K562 (cell line): ENCODE results near the gene MACROD2.

Experiments used
- EZH2 ChIP-seq: IDR thresholded peaks from 2 replicates; pipeline ENCODE4 v1.6.1; 2012; ENCODE audit warnings: low read depth, mild to moderate bottlenecking, inconsistent platforms, low read length, borderline replicate concordance
- POLR2A ChIP-seq: fragments of 450-650 bp; conservative IDR thresholded peaks from 2 replicates; pipeline ENCODE4 v1.6.1; 2016

DNA sequence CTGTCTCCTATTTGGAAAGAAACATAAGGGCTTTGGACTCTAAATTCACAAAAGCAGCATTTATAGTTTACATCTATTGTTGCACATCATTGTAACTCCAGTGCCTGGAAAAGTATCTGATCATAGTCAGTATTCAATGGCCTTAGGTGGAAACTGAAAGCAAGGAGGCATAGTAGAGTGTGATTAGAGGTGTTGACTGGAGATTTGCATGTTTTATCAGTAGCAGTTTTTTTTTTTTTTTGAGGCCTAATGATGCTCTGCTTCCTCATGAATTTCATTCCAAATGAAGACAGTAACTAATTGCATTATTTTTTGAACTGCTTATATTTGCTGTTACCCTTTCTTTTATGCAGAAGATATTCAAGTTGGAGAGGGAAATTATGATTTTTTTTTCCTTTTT lies 555.3 kb downstream of the MACROD2 start:
- no peak for TF ChIP-seq POLR2A
- no peak for TF ChIP-seq EZH2
